Neural progenitor cell (in vitro differentiated cells): ENCODE results near the gene TCEA3. TPM values are rescaled to one million over a fixed set of nuclear protein-coding genes. Genes with fewer than 3 reads are reported as not detected.

Experiments
- DNase-seq: peaks from one replicate; pipeline ENCODE4 v3.0.0-alpha.2; 2016; ENCODE audit warnings: low spot score
- H2AFZ ChIP-seq: fragments of 200-600 bp; sonication (generic); replicated peaks from 2 replicates; pipeline ENCODE4 v1.6.1; 2016; ENCODE audit warnings: antibody characterized with exemption
- H3F3A ChIP-seq: fragments of 200-600 bp; sonication (generic); 2 replicates; pipeline ENCODE4 v1.6.1; 2016; ENCODE audit warnings: antibody characterized with exemption, low read depth
- H3K27ac ChIP-seq: fragments of 200-600 bp; sonication (generic); 2 replicates; pipeline ENCODE4 v1.5.1; 2016; ENCODE audit warnings: mild to moderate bottlenecking
- H3K27me3 ChIP-seq: fragments of 200-600 bp; sonication (generic); 2 replicates; pipeline ENCODE4 v1.6.1; 2016; ENCODE audit warnings: mild to moderate bottlenecking, moderate library complexity
- H3K36me3 ChIP-seq: fragments of 200-600 bp; sonication (generic); 2 replicates; pipeline ENCODE4 v1.5.1; 2016
- H3K4me1 ChIP-seq: fragments of 200-600 bp; sonication (generic); 2 replicates; pipeline ENCODE4 v1.6.1; 2016; ENCODE audit warnings: mixed run types
- H3K4me2 ChIP-seq: fragments of 200-600 bp; sonication (generic); 2 replicates; pipeline ENCODE4 v1.6.1; 2016
- H3K4me3 ChIP-seq: fragments of 200-600 bp; sonication (generic); 2 replicates; pipeline ENCODE4 v1.5.1; 2016
- H3K79me2 ChIP-seq: fragments of 200-600 bp; sonication (generic); 2 replicates; pipeline ENCODE4 v1.6.1; 2016; ENCODE audit warnings: low read depth
- H3K9ac ChIP-seq: fragments of 200-600 bp; sonication (generic); 2 replicates; pipeline ENCODE4 v1.6.1; 2016
- H3K9me3 ChIP-seq: fragments of 200-600 bp; sonication (generic); 2 replicates; pipeline ENCODE4 v1.5.1; 2016; ENCODE audit warnings: low read depth
- H4K20me1 ChIP-seq: fragments of 200-600 bp; sonication (generic); 2 replicates; pipeline ENCODE4 v1.6.1; 2016; ENCODE audit warnings: low read depth
- H3K27ac Mint-ChIP-seq: 3 replicates; pipeline ENCODE4 v1.8.0; 2021; ENCODE audit warnings: mixed read lengths
- H3K27me3 Mint-ChIP-seq: 2 replicates; pipeline ENCODE4 v1.8.0; 2022; ENCODE audit warnings: low read depth, mild to moderate bottlenecking, inconsistent platforms, moderate library complexity, mixed read lengths; ENCODE audit not compliant: insufficient read depth
- H3K36me3 Mint-ChIP-seq: 3 replicates; pipeline ENCODE4 v1.8.0; 2021; ENCODE audit warnings: mixed read lengths
- H3K4me1 Mint-ChIP-seq: 3 replicates; pipeline ENCODE4 v1.8.0; 2021; ENCODE audit warnings: mixed read lengths
- H3K4me3 Mint-ChIP-seq: 3 replicates; pipeline ENCODE4 v1.8.0; 2021; ENCODE audit warnings: mild to moderate bottlenecking, moderate library complexity, mixed read lengths
- H3K9me3 Mint-ChIP-seq: 3 replicates; pipeline ENCODE4 v1.8.0; 2020; ENCODE audit warnings: mixed read lengths
- EZH2 ChIP-seq: fragments of 200-600 bp; sonication (generic); IDR thresholded peaks from 2 replicates; pipeline ENCODE4 v1.6.1; 2017; ENCODE audit warnings: antibody characterized with exemption, mild to moderate bottlenecking, moderate library complexity
- EZH2phosphoT487 ChIP-seq: fragments of 200-600 bp; sonication (generic); IDR thresholded peaks from 2 replicates; pipeline ENCODE4 v1.6.1; 2017; ENCODE audit warnings: antibody characterized with exemption
- total RNA-seq: library from RNA; depleted of rRNA; stranded (reverse); fragments of >200 nt; gene quantifications from 2 replicates; pipeline ENCODE4 v1.2.3, GENCODE V29; 2015; ENCODE audit warnings: low replicate concordance
- TF ChIP-seq, protein P1 (sequence below): fragments of 200-600 bp; sonication (generic); IDR thresholded peaks from 2 replicates; pipeline ENCODE4 v1.5.1; 2017; ENCODE audit warnings: antibody characterized with exemption, mild to moderate bottlenecking

TCEA3 gene
- total RNA-seq, 1 donor from 2014 or later = 0.54 TPM

DNA sequence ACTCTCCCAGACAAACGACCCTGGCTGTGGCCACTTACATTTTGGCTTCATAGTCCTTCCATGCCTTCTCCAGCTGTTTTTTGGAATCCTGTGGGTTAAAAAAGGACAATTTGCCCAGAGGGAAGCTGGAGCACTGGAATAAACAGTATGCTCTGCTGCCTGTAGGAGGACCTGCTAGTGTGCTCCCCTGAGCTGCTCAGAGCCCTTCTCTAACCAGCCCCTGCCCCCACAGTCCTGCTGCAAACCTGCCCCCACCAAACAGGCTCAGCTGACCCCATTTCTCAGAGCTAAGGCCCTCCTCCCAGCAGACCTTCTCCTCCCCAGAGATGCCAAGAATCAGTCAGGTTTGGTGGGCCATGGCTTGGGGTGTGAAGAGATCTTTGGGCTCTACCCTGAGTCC is 26.9 kb upstream of the TCEA3 start:
- no peak for DNase-seq
- no peak overlapping the region for H3K4me3 ChIP-seq
- H3K36me3 ChIP-seq = no peaks in the 10 kb centered on the region
- TF ChIP-seq, protein P1, sequence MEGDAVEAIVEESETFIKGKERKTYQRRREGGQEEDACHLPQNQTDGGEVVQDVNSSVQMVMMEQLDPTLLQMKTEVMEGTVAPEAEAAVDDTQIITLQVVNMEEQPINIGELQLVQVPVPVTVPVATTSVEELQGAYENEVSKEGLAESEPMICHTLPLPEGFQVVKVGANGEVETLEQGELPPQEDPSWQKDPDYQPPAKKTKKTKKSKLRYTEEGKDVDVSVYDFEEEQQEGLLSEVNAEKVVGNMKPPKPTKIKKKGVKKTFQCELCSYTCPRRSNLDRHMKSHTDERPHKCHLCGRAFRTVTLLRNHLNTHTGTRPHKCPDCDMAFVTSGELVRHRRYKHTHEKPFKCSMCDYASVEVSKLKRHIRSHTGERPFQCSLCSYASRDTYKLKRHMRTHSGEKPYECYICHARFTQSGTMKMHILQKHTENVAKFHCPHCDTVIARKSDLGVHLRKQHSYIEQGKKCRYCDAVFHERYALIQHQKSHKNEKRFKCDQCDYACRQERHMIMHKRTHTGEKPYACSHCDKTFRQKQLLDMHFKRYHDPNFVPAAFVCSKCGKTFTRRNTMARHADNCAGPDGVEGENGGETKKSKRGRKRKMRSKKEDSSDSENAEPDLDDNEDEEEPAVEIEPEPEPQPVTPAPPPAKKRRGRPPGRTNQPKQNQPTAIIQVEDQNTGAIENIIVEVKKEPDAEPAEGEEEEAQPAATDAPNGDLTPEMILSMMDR = no peak
- TF ChIP-seq EZH2 (no peak), EZH2phosphoT487 (no peak)
- no peak overlapping the region for H3K4me2 ChIP-seq
- no peak overlapping the region for H3K9ac ChIP-seq
- no peak overlapping the region for H2AFZ ChIP-seq
- H3K79me2 ChIP-seq = no peaks in the 10 kb centered on the region
- H4K20me1 ChIP-seq = no peaks in the 10 kb centered on the region
- H3F3A ChIP-seq = no peaks in the 10 kb centered on the region
- Mint-ChIP-seq H3K27me3 (peaks cover 3% of the 10 kb centered on the region), H3K4me3 (no peak overlapping the region), H3K4me1 (no peaks in the 10 kb centered on the region), H3K27ac (no peak overlapping the region), H3K9me3 (no peaks in the 10 kb centered on the region), H3K36me3 (peaks cover 23% of the 10 kb centered on the region)
- H3K9me3 ChIP-seq = no peaks in the 10 kb centered on the region
- H3K4me1 ChIP-seq = no peaks in the 10 kb centered on the region
- H3K27me3 ChIP-seq = no peaks in the 10 kb centered on the region
- H3K27ac ChIP-seq = no peak overlapping the region

DNA sequence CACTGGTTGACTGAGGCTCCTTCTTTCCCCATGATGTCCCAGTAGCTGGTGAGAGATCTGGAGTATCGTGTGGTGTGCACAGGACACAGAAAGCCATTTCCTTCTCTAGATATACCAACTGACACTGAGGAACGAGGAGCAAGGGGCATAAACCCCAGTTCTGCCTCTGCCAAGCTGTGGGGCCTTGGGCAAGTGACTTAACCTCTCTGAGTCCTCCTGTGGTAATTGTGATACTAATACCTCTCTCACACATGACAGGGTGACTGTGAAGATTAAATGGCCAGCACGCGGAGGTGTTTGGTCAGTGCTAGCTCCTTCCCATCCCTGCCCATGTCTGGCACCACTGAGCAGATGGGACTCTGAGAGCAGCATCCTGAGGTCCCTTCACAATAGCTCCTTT is 26.3 kb upstream of the TCEA3 start:
- no peak overlapping the region for H3K9ac ChIP-seq

DNA sequence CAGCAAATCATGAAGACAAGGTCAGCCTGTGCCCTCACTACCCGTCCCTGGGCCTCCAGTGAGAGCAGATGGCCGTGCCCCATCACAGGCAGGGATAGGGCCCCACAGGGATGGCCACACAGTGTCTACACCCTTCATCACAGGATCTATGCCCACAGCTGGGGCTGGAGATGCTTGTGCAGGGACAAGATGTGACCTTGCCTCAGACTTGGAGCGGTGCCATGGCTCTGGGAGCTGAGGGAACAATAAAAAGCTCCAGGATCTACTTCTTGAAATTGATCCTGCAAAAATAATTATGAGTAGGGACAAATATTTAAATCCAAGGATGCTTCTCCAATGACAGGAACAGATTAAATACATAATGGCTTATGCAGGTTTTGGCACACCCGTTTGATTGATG is 25.4 kb upstream of the TCEA3 start:
- no peak overlapping the region for H3K4me3 ChIP-seq
- no peaks in the 10 kb centered on the region for H3K4me1 Mint-ChIP-seq
- H3K4me3 Mint-ChIP-seq = no peak overlapping the region
- H3K27ac ChIP-seq = no peak overlapping the region
- H3K36me3 Mint-ChIP-seq = peaks cover 25% of the 10 kb centered on the region
- H2AFZ ChIP-seq = no peak overlapping the region
- H3K27me3 Mint-ChIP-seq = peaks cover 3% of the 10 kb centered on the region
- H4K20me1 ChIP-seq = no peaks in the 10 kb centered on the region
- no peaks in the 10 kb centered on the region for H3K27me3 ChIP-seq
- no peaks in the 10 kb centered on the region for H3K4me1 ChIP-seq
- no peak overlapping the region for H3K4me2 ChIP-seq
- H3K9me3 Mint-ChIP-seq = no peaks in the 10 kb centered on the region
- no peaks in the 10 kb centered on the region for H3K79me2 ChIP-seq
- no peak overlapping the region for H3K9ac ChIP-seq
- TF ChIP-seq EZH2phosphoT487 (no peak), EZH2 (no peak)
- TF ChIP-seq, protein P1 = no peak
- no peak overlapping the region for H3K27ac Mint-ChIP-seq
- H3K9me3 ChIP-seq = no peaks in the 10 kb centered on the region
- H3K36me3 ChIP-seq = no peaks in the 10 kb centered on the region
- no peaks in the 10 kb centered on the region for H3F3A ChIP-seq
- DNase-seq = no peak

More for the DNA sequence above, 26.3 kb upstream of the TCEA3 start:
- H3K27me3 Mint-ChIP-seq = peaks cover 3% of the 10 kb centered on the region
- Histone ChIP-seq H2AFZ (no peak overlapping the region), H3K4me3 (no peak overlapping the region), H3K27me3 (no peaks in the 10 kb centered on the region), H3F3A (no peaks in the 10 kb centered on the region), H3K4me2 (no peak overlapping the region), H3K27ac (no peak overlapping the region), H3K9me3 (no peaks in the 10 kb centered on the region), H3K36me3 (no peaks in the 10 kb centered on the region), H3K4me1 (no peaks in the 10 kb centered on the region), H3K79me2 (no peaks in the 10 kb centered on the region), H4K20me1 (no peaks in the 10 kb centered on the region)
- no peak for DNase-seq
- peaks cover 26% of the 10 kb centered on the region for H3K36me3 Mint-ChIP-seq
- H3K27ac Mint-ChIP-seq = no peak overlapping the region
- no peak overlapping the region for H3K4me3 Mint-ChIP-seq
- TF ChIP-seq, protein P1 = no peak
- TF ChIP-seq EZH2 = no peak
- no peak for TF ChIP-seq EZH2phosphoT487
- H3K9me3 Mint-ChIP-seq = no peaks in the 10 kb centered on the region
- no peaks in the 10 kb centered on the region for H3K4me1 Mint-ChIP-seq
